GM20000 (cell line): ENCODE results near the gene ZNF74.

Experiments used
- DNase-seq: peaks from one replicate; pipeline ENCODE4 v3.0.0; 2012; ENCODE audit warnings: low spot score
- CTCF ChIP-seq: IDR thresholded peaks from 2 replicates; pipeline ENCODE4 v1.5.1; 2012; ENCODE audit warnings: mild to moderate bottlenecking, control low read depth; ENCODE audit errors: extremely low read depth, missing control alignments

The ZNF74 gene

GRCh38 chr22:20401376-20402014 lies 7.5 kb downstream of the ZNF74 start:
- no peak for DNase-seq

GRCh38 chr22:20402960-20403778 lies 9.2 kb downstream of the ZNF74 start:
- DNase-seq, result no peak
- TF ChIP-seq CTCF, result no peak

More at GRCh38 chr22:20401376-20402014, 7.5 kb downstream of the ZNF74 start:
- TF ChIP-seq CTCF, result no peak

- TF ChIP-seq CTCF, result no peak
- no peak for DNase-seq
Measured at GRCh38 chr22:20403779-20404140, 9.8 kb downstream of the ZNF74 start.

GRCh38 chr22:20404881-20405280 lies 10.9 kb downstream of the ZNF74 start:
- TF ChIP-seq CTCF, result no peak
- no peak for DNase-seq

- DNase-seq, result no peak
Measured at GRCh38 chr22:20405291-20405930, 11.5 kb downstream of the ZNF74 start.

GRCh38 chr22:20405931-20406685 lies 12.2 kb downstream of the ZNF74 start:
- TF ChIP-seq CTCF, result no peak

More at GRCh38 chr22:20405291-20405930, 11.5 kb downstream of the ZNF74 start:
- no peak for TF ChIP-seq CTCF

More at GRCh38 chr22:20405931-20406685, 12.2 kb downstream of the ZNF74 start:
- DNase-seq, result no peak
